GM23248 (cell line): Measurements from ENCODE around the gene NPIPB8.
"Not testable (repeated sequence)": the region's sequence is repeated elsewhere in the genome, so short reads cannot be mapped to it uniquely, and the experiment has no call there.

Source experiments
- EZH2 ChIP-seq: fragments of 200-600 bp; sonication (generic); IDR thresholded peaks from 2 replicates; pipeline ENCODE4 v1.6.1; 2018; ENCODE audit warnings: antibody characterized with exemption, mild to moderate bottlenecking; ENCODE audit not compliant: insufficient read depth, poor library complexity, severe bottlenecking
- EZH2phosphoT487 ChIP-seq: fragments of 200-600 bp; sonication (generic); IDR thresholded peaks from 2 replicates; pipeline ENCODE4 v1.6.1; 2018; ENCODE audit warnings: antibody characterized with exemption, moderate library complexity, mild to moderate bottlenecking, low read depth; ENCODE audit not compliant: insufficient read depth

DNA sequence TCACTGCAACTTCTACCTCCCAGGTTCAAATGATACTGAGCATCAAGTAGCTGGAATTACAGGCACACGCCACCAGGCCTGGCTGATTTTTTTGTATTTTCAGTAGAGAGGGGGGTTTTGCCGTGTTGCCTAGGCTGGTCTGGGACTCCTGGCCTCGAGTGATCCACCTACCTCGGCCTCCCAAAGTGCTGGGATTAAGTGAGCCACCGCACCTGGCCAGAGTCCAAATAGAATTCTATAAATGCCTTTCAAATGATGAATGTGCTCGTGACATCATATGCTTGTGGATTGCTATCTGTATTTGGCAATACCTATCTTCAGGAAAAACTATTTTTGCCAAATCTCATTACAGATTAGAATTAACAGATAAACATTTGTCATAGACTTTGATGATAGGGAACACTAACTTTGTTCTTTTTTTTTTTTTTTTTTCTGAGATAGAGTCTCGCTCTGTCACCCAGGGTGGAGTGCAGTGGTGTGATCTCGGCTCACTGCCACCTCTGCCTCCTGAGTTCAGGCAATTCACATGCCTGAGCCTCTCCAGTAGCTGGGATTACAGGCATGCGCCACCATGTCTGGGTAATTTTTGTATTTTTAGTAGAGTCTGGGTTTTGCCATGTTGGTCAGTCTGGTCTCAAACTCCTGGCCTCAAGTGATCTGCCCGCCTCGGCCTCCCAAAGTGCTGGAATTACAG lies 55.5 kb downstream of the NPIPB8 start:
- TF ChIP-seq EZH2, EZH2phosphoT487: not testable (repeated sequence)
